EH (cell line): ENCODE results near the gene TYSND1.
"Not testable (repeated sequence)": the region's sequence is repeated elsewhere in the genome, so short reads cannot be mapped to it uniquely, and the experiment has no call there.

Source experiments
- DNase-seq: peaks from one replicate; pipeline ENCODE4 v3.0.0-alpha.2; 2015; ENCODE audit warnings: low read depth

The TYSND1 gene

GRCh38 chr10:70163448-70163847 lies 16.9 kb upstream of the TYSND1 start:
- DNase-seq: no peak

GRCh38 chr10:70162892-70163201 lies 16.3 kb upstream of the TYSND1 start:
- no peak for DNase-seq

GRCh38 chr10:70162151-70162891 lies 15.8 kb upstream of the TYSND1 start:
- DNase-seq: no peak

- no peak for DNase-seq
These were observed 14.3 kb upstream of the TYSND1 start for GRCh38 chr10:70160798-70161197.

- not testable (repeated sequence) for DNase-seq
These were observed 12.9 kb upstream of the TYSND1 start for GRCh38 chr10:70159366-70159765.

- no peak for DNase-seq
These were observed 11.6 kb upstream of the TYSND1 start for GRCh38 chr10:70158113-70158512.

- DNase-seq: no peak
These were observed 8.8 kb upstream of the TYSND1 start for GRCh38 chr10:70155255-70155838.

GRCh38 chr10:70148516-70148915 lies 2.0 kb upstream of the TYSND1 start:
- no peak for DNase-seq

GRCh38 chr10:70147259-70147625 lies 742 bp upstream of the TYSND1 start:
- DNase-seq: no peak

- peak; percentile 76 for DNase-seq
These were observed 623 bp downstream of the TYSND1 start for GRCh38 chr10:70145666-70146488.

- DNase-seq: peak; percentile 11
These were observed 1.3 kb downstream of the TYSND1 start for GRCh38 chr10:70145166-70145665.

- DNase-seq: no peak
These were observed 2.0 kb downstream of the TYSND1 start for GRCh38 chr10:70144372-70145110.

GRCh38 chr10:70142555-70142954 lies 3.9 kb downstream of the TYSND1 start:
- no peak for DNase-seq

- DNase-seq: no peak
These were observed 6.2 kb downstream of the TYSND1 start for GRCh38 chr10:70140297-70140696.

- DNase-seq: no peak
These were observed 6.6 kb downstream of the TYSND1 start for GRCh38 chr10:70139997-70140250.

- no peak for DNase-seq
These were observed 7.1 kb downstream of the TYSND1 start for GRCh38 chr10:70139151-70139996.

- DNase-seq: no peak
These were observed 8.3 kb downstream of the TYSND1 start for GRCh38 chr10:70137927-70138883.

GRCh38 chr10:70137135-70137534 lies 9.4 kb downstream of the TYSND1 start:
- no peak for DNase-seq

GRCh38 chr10:70135684-70136083 lies 10.8 kb downstream of the TYSND1 start:
- no peak for DNase-seq

- no peak for DNase-seq
These were observed 11.5 kb downstream of the TYSND1 start for GRCh38 chr10:70135046-70135445.
